GM18511 (cell line): ENCODE measurements around the gene AKAP6.

ENCODE experiments used
- ATAC-seq: cut with Tn5 transposase; IDR thresholded peaks from one replicate; pipeline ENCODE4 v1.9.1; 2021; ENCODE audit warnings: mild to moderate bottlenecking, moderate library complexity; ENCODE audit not compliant: unreplicated experiment

Gene AKAP6

GRCh38 chr14:32696325-32697091 is 367.4 kb downstream of the AKAP6 start:
- ATAC-seq: no peak

- no peak for ATAC-seq
Measured at GRCh38 chr14:32697114-32697513, 368.0 kb downstream of the AKAP6 start.

- no peak for ATAC-seq
Measured at GRCh38 chr14:32697704-32698103, 368.6 kb downstream of the AKAP6 start.

- ATAC-seq: no peak
Measured at GRCh38 chr14:32698831-32699230, 369.7 kb downstream of the AKAP6 start.

GRCh38 chr14:32701475-32701874 is 372.4 kb downstream of the AKAP6 start:
- no peak for ATAC-seq

GRCh38 chr14:32702088-32702487 is 373.0 kb downstream of the AKAP6 start:
- ATAC-seq: no peak

GRCh38 chr14:32702562-32702961 is 373.5 kb downstream of the AKAP6 start:
- peak; percentile 92 for ATAC-seq

- ATAC-seq: no peak
Measured at GRCh38 chr14:32703183-32703621, 374.1 kb downstream of the AKAP6 start.

GRCh38 chr14:32706721-32707519 is 377.8 kb downstream of the AKAP6 start:
- ATAC-seq: peak; percentile 53

GRCh38 chr14:32707742-32708500 is 378.8 kb downstream of the AKAP6 start:
- no peak for ATAC-seq

GRCh38 chr14:32709027-32709426 is 379.9 kb downstream of the AKAP6 start:
- ATAC-seq: no peak

GRCh38 chr14:32710231-32710671 is 381.2 kb downstream of the AKAP6 start:
- no peak for ATAC-seq

GRCh38 chr14:32710731-32711680 is 381.9 kb downstream of the AKAP6 start:
- ATAC-seq: peak; percentile 65

- ATAC-seq: no peak
Measured at GRCh38 chr14:32713856-32714255, 384.8 kb downstream of the AKAP6 start.

- no peak for ATAC-seq
Measured at GRCh38 chr14:32719601-32720000, 390.5 kb downstream of the AKAP6 start.

GRCh38 chr14:32720927-32721326 is 391.8 kb downstream of the AKAP6 start:
- ATAC-seq: no peak

GRCh38 chr14:32722631-32723183 is 393.6 kb downstream of the AKAP6 start:
- no peak for ATAC-seq

- no peak for ATAC-seq
Measured at GRCh38 chr14:32724867-32725471, 395.9 kb downstream of the AKAP6 start.

- ATAC-seq: no peak
Measured at GRCh38 chr14:32726516-32726915, 397.4 kb downstream of the AKAP6 start.
